Measurements from ENCODE around the gene CHRNB1. TPM values are rescaled to one million over a fixed set of nuclear protein-coding genes. Genes with fewer than 3 reads are reported as not detected.
A peak's percentile ranks its signal among the peaks of the same experiment; 100 is the strongest.
"Not testable (repeated sequence)": the region's sequence is repeated elsewhere in the genome, so short reads cannot be mapped to it uniquely, and the experiment has no call there.

CHRNB1 gene
- total RNA-seq, 2 donors from 2014 or later = 2.6 to 8.8 TPM

GRCh38 chr17:7468290-7468689 lies 23.4 kb downstream of the CHRNB1 start:
- H3K9me3 ChIP-seq = no peaks in the 10 kb centered on the region
- TF ChIP-seq CTCF (IDR thresholded peaks at IDR 0.05) (no peak), POLR2A (IDR thresholded peaks at IDR 0.05) (no peak)
- no peak overlapping the region for H3K27ac ChIP-seq
- H3K4me1 ChIP-seq = peaks cover 63% of the 10 kb centered on the region
- DNase-seq (no peak), ATAC-seq (no peak)
- intact Hi-C loops (cut with DNase I) = no loop called here
- H3K4me3 ChIP-seq = no peak overlapping the region
- WGBS, 2 donors = 97% methylated on average over 11 of the region's 11 CpGs
- no peaks in the 10 kb centered on the region for H3K27me3 ChIP-seq
- H3K36me3 ChIP-seq (replicated peaks in 1 of 2; ENCODE audit: insufficient read depth in 1 of 2, low read depth in 2 of 2) = peaks cover 0 to 5% of the 10 kb centered on the region in 2 donors

- 75 to 77% methylated on average over 12 of the region's 12 CpGs for WGBS, 2 donors
- Histone ChIP-seq H3K9me3 (no peaks in the 10 kb centered on the region), H3K4me1 (peaks cover 63% of the 10 kb centered on the region), H3K27ac (peak overlapping the region in 1 of 4 donors; percentile 27), H3K4me3 (no peak overlapping the region), H3K27me3 (no peaks in the 10 kb centered on the region), H3K36me3 (replicated peaks in 1 of 2; ENCODE audit: insufficient read depth in 1 of 2, low read depth in 2 of 2) (peaks cover 0 to under 1% of the 10 kb centered on the region in 2 donors)
- DNase-seq (no peak), ATAC-seq (no peak)
- TF ChIP-seq CTCF (IDR thresholded peaks at IDR 0.05) (no peak), POLR2A (IDR thresholded peaks at IDR 0.05) (no peak)
- intact Hi-C loops (cut with DNase I) = no loop called here
Observed at GRCh38 chr17:7468804-7469389, 24.0 kb downstream of the CHRNB1 start.

- DNase-seq; H3K36me3 ChIP-seq (replicated peaks in 1 of 2; ENCODE audit: insufficient read depth in 1 of 2, low read depth in 2 of 2); H3K4me3 ChIP-seq; H3K27me3 ChIP-seq; H3K9me3 ChIP-seq; intact Hi-C loops (cut with DNase I); ATAC-seq: not testable (repeated sequence)
- peaks cover 69% of the 10 kb centered on the region for H3K4me1 ChIP-seq
- 94% methylated on average over 12 of the region's 12 CpGs for WGBS, 2 donors
- peak overlapping the region in 3 of 4 donors; percentile 81 to 94 (median 88) for H3K27ac ChIP-seq
Observed at GRCh38 chr17:7469843-7470242, 25.0 kb downstream of the CHRNB1 start.

- H3K27me3 ChIP-seq; H3K4me3 ChIP-seq; H3K9me3 ChIP-seq; H3K36me3 ChIP-seq (replicated peaks in 1 of 2; ENCODE audit: insufficient read depth in 1 of 2, low read depth in 2 of 2); intact Hi-C loops (cut with DNase I): not testable (repeated sequence)
- TF ChIP-seq CTCF (IDR thresholded peaks at IDR 0.05) (peak in 2 of 7 experiments; percentile 16 to 38), POLR2A (IDR thresholded peaks at IDR 0.05) (peak in 2 of 3 donors; percentile 18 to 37)
- Histone ChIP-seq H3K4me1 (peaks cover 76% of the 10 kb centered on the region), H3K27ac (peak overlapping the region; percentile 75 to 94 (median 84))
- DNase-seq = peak; percentile 77 to 92 (median 84)
- peak; percentile 96 for ATAC-seq
- WGBS, 2 donors = 41 to 54% methylated on average over 6 to 8 of the region's 8 CpGs
Observed at GRCh38 chr17:7470457-7470973, 25.7 kb downstream of the CHRNB1 start.

- H3K36me3 ChIP-seq (replicated peaks in 1 of 2; ENCODE audit: insufficient read depth in 1 of 2, low read depth in 2 of 2) = no peaks in the 10 kb centered on the region
- H3K27ac ChIP-seq = peak overlapping the region in 3 of 4 donors; percentile 81 to 94 (median 88)
- peaks cover 79% of the 10 kb centered on the region for H3K4me1 ChIP-seq
- WGBS, 2 donors = 78 to 88% methylated on average over 2 of the region's 2 CpGs
- H3K9me3 ChIP-seq = no peaks in the 10 kb centered on the region
- DNase-seq (no peak), ATAC-seq (no peak)
- intact Hi-C loops (cut with DNase I) = no loop called here
- no peaks in the 10 kb centered on the region for H3K27me3 ChIP-seq
- TF ChIP-seq POLR2A (IDR thresholded peaks at IDR 0.05) (no peak), CTCF (IDR thresholded peaks at IDR 0.05) (no peak)
- H3K4me3 ChIP-seq = no peak overlapping the region
Observed at GRCh38 chr17:7471729-7472128, 26.9 kb downstream of the CHRNB1 start.

GRCh38 chr17:7474767-7475166 lies 29.9 kb downstream of the CHRNB1 start:
- ATAC-seq; H3K4me3 ChIP-seq; DNase-seq; H3K36me3 ChIP-seq (replicated peaks in 1 of 2; ENCODE audit: insufficient read depth in 1 of 2, low read depth in 2 of 2); H3K9me3 ChIP-seq; intact Hi-C loops (cut with DNase I); H3K27me3 ChIP-seq: not testable (repeated sequence)
- H3K27ac ChIP-seq = peak overlapping the region in 2 of 4 donors; percentile 51 to 99
- H3K4me1 ChIP-seq = peaks cover 72% of the 10 kb centered on the region
- WGBS, 2 donors = 78% methylated on average over 8 of the region's 8 CpGs

Data from body of pancreas (tissue), 4 donors.